GM12891 (cell line): Measurements from ENCODE around the gene CARD18.

ENCODE experiments used
- PAX5 ChIP-seq: IDR thresholded peaks from 2 replicates; pipeline ENCODE4 v1.6.1; 2011; ENCODE audit warnings: low read length, moderate library complexity, mild to moderate bottlenecking; ENCODE audit not compliant: insufficient read depth, severe bottlenecking
- POLR2A ChIP-seq: IDR thresholded peaks from 2 replicates; pipeline ENCODE4 v1.6.1; 2011; ENCODE audit warnings: low read depth, low read length, control low read depth
- TAF1 ChIP-seq: IDR thresholded peaks from 2 replicates; pipeline ENCODE4 v1.6.1; 2011; ENCODE audit warnings: low read depth, low read length, control low read depth

DNA sequence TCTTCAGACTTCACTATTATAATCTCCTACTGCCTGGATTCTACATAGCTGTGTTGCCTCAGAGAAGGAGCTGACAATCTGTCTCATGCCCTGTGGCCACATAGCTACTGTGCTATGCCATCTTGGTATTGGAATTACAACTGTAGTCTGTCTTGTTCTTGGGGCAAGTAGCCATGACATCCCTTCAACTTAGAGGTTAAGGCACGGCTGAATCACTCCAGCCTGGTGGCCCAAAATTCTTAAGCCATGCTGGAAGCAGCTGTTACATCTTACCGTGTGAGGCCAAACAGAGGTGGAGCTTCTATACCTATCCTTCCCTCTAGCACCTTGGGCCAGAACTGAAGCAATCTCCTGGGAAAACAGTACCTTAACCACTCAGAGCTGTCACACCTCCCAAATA is 14.8 kb downstream of the CARD18 start:
- no peak for TF ChIP-seq PAX5
- no peak for TF ChIP-seq POLR2A
- TF ChIP-seq TAF1, result no peak
